Hepatic stellate cell (primary cell): Measurements from ENCODE around the gene SLC25A43.
A peak's percentile ranks its signal among the peaks of the same experiment; 100 is the strongest.
"Not testable (repeated sequence)": the region's sequence is repeated elsewhere in the genome, so short reads cannot be mapped to it uniquely, and the experiment has no call there.

Experiments used
- DNase-seq: peaks from one replicate; pipeline ENCODE4 v3.0.0; 2011; ENCODE audit warnings: low spot score

SLC25A43 gene

GRCh38 chrX:119410027-119410819 lies 11.1 kb downstream of the SLC25A43 start:
- DNase-seq = no peak

- DNase-seq = no peak
Observed at GRCh38 chrX:119410854-119411253, 11.7 kb downstream of the SLC25A43 start.

GRCh38 chrX:119411959-119412358 lies 12.8 kb downstream of the SLC25A43 start:
- no peak for DNase-seq

- DNase-seq = no peak
Observed at GRCh38 chrX:119417376-119417775, 18.2 kb downstream of the SLC25A43 start.

- DNase-seq = no peak
Observed at GRCh38 chrX:119417842-119418241, 18.7 kb downstream of the SLC25A43 start.

DNA sequence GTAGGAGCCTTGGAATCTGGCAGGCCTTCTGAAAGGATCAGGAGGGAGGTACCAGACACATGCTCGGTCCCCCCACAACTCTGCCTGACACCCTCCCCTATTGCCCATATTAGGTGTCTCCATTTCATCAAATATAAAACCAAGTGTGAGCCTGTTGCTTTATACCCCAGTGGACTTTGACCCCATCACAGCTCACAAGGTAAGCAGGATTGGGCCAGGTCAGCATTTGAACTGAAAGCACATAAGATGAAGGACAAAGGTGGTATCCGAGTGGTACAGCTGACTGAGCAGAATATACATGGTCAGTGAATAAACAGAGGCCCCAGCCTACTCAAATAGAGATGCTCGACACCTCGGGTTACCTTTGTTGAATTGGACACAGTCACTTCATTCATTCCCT lies 20.0 kb downstream of the SLC25A43 start:
- no peak for DNase-seq

DNA sequence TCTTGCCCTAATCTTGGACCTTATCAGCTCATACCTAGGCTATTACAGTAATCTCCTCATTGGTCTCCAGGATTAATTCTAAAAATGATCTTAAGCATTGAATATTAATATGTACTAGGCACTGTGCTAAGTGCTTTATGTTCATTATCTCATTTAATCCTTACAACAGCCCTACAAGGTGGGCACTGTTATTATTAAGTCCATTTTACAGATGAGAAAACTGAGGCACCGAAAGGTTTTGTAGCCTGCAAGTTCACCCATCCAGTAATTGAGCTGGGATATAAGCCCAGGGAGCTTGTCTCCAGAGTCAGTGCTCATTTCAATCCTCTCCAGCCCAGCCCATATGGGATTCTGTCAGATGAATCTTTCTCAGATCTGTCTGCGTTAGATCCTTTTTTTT lies 20.8 kb downstream of the SLC25A43 start:
- DNase-seq = no peak

- no peak for DNase-seq
Observed at GRCh38 chrX:119421016-119421705, 22.0 kb downstream of the SLC25A43 start.

GRCh38 chrX:119423631-119424030 lies 24.5 kb downstream of the SLC25A43 start:
- no peak for DNase-seq

GRCh38 chrX:119424999-119425398 lies 25.9 kb downstream of the SLC25A43 start:
- DNase-seq = no peak

DNA sequence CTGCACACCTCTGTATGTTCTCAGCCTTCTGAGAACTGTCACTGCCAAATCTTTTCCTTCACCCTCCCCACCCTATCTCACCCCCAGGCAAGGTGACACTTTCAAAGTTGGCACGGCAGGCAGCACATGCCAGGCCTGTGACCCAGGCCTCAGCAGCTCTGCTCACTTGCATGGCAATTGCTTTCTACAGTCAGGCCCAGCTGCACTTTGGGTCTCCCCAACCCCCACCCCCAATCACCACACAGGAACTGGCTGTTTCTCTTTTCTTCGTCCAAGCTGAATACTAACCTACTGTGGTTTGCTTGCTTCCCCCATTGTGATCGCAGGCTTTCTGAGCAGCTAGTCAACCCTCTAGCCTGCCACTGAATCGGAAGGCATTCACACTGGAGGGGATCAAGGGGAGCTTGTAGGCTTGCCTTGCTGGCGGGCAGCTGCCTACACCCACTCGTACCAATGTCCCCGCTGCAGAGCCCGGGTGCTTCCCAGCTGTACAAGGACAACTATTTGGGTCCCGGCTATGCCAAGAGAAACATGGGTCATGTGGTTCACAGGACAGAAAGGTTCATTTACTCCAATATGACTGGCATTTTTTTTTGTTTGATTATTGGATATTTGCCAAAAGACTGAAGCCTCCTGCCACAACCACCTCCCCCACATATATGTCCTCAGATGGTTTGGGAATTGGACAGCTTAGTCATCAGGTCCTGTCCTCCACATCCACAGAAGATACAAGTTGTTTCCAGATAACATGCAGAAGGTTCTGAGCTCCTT lies 28.1 kb downstream of the SLC25A43 start:
- DNase-seq = peak; percentile 36

DNA sequence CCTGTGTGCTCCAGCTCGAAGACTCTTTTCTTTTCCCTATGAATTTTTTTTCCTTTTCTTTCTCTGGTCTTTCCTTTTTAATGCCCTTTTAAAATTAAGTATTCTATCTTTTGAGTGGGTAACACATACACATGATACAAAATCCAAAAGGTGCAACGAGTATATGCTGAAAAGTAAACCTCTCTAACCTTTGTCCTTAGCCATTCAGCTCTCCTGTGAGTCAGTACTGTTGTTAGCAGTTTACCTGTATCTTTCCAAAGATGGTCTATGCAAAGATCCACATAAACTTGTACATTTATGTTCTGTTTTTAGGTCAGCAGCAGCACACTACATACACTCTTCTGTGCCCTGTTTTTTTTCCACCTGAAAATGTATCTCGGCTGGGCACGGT lies 28.7 kb downstream of the SLC25A43 start:
- no peak for DNase-seq

DNA sequence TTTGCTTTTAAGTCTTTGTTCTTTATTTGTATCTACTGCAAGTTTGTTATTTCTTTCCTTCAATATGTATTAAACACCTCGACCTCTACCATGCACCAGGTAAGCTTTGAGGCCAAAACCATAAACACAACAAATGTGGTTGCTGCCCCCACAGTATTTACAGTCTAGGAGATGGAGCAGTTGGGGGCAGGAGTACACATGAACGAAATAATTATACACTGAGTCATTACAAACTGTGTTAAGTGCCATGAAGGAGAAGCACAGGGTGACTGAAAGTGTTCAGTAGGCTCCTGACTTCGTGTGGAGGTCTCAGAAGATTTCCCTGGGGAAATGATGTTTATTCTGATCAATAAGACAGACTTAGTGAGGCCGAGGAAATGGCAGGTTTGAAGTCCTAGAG lies 30.3 kb downstream of the SLC25A43 start:
- no peak for DNase-seq

DNA sequence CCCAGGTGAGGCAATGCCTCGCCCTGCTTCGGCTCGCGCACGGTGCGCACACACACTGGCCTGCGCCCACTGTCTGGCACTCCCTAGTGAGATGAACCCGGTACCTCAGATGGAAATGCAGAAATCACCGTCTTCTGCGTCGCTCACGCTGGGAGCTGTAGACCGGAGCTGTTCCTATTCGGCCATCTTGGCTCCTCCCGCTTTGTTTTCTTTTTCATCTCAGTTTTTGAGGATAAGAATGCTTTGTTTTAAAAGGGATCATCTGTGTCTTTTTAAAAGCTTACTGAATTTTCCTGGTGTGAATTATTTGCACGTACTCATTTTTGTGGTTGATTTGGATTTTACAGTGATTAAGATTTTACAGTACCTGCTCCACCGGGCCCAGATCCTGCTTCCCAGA lies 42.2 kb downstream of the SLC25A43 start:
- not testable (repeated sequence) for DNase-seq

GRCh38 chrX:119442286-119442685 lies 43.1 kb downstream of the SLC25A43 start:
- no peak for DNase-seq

DNA sequence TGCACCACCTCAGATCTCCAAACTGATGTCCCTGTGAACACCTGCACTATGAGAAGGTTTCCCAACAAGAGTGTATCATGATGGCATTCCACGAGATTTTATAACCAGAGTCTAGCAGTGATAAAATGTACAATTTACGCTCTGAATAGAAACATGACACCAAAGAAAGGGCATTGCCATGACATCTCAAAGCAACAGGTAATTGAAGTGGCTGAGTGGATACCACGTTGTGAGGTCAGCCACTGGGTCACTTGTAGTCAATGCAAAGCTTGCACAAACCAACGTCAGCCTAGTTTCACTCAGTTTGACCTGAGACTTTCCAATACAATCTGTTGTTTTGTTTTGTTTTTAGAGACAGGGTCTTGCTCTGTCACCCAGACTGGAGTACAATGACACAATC lies 54.1 kb downstream of the SLC25A43 start:
- DNase-seq = no peak

GRCh38 chrX:119455264-119455663 lies 56.1 kb downstream of the SLC25A43 start:
- DNase-seq = no peak

DNA sequence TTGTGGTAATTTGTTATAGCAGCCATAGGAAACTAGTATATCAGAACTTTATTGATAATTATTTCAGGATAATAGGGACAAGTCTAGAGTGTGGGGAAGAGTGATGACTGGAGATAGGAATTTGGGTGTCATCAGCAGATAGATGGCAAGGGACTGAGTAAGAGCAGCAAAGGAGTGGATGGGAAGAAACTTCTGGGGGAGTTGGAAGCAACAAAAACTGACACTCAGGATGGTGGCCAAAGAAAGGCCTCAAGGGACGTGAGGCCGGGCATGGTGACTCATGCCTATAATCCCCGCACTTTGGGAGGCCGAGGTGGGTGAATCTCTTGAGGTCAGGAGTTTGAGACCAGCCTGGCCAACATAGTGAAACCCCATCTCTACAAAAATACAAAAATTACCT lies 60.0 kb downstream of the SLC25A43 start:
- no peak for DNase-seq

GRCh38 chrX:119465555-119465954 lies 66.4 kb downstream of the SLC25A43 start:
- no peak for DNase-seq

- DNase-seq = no peak
Observed at GRCh38 chrX:119466970-119467369, 67.8 kb downstream of the SLC25A43 start.

- no peak for DNase-seq
Observed at GRCh38 chrX:119467433-119467832, 68.3 kb downstream of the SLC25A43 start.

- peak; percentile 70 for DNase-seq
Observed at GRCh38 chrX:119467842-119468550, 68.9 kb downstream of the SLC25A43 start, which contains the start of gene SLC25A5. SLC25A5 (plus strand) TSS chrX:119468444; CDS start chrX:119468516, 72 bp downstream.
